ENCODE data around the gene HINFP.

GRCh38 chr11:119093942-119094815 lies 27.2 kb upstream of the HINFP start:
- TF ChIP-seq, protein P1, sequence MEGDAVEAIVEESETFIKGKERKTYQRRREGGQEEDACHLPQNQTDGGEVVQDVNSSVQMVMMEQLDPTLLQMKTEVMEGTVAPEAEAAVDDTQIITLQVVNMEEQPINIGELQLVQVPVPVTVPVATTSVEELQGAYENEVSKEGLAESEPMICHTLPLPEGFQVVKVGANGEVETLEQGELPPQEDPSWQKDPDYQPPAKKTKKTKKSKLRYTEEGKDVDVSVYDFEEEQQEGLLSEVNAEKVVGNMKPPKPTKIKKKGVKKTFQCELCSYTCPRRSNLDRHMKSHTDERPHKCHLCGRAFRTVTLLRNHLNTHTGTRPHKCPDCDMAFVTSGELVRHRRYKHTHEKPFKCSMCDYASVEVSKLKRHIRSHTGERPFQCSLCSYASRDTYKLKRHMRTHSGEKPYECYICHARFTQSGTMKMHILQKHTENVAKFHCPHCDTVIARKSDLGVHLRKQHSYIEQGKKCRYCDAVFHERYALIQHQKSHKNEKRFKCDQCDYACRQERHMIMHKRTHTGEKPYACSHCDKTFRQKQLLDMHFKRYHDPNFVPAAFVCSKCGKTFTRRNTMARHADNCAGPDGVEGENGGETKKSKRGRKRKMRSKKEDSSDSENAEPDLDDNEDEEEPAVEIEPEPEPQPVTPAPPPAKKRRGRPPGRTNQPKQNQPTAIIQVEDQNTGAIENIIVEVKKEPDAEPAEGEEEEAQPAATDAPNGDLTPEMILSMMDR (IDR thresholded peaks at IDR 0.05) = no peak
- no peak for TF ChIP-seq POLR2A (IDR thresholded peaks at IDR 0.05)
